Hepatocyte (in vitro differentiated cells): ENCODE results near the gene ALDH1L1. TPM values are rescaled to one million over a fixed set of nuclear protein-coding genes. Genes with fewer than 3 reads are reported as not detected.

Experiments
- DNase-seq: peaks from one replicate; pipeline ENCODE4 v3.0.0-alpha.2; 2016; ENCODE audit warnings: low spot score
- H2AFZ ChIP-seq: fragments of 200-600 bp; sonication (generic); 2 replicates; pipeline ENCODE4 v1.6.0; 2016; ENCODE audit warnings: antibody characterized with exemption, mild to moderate bottlenecking
- H3K27ac ChIP-seq: fragments of 200-600 bp; sonication (generic); 2 replicates; pipeline ENCODE4 v1.5.1; 2016; ENCODE audit warnings: mild to moderate bottlenecking
- H3K27me3 ChIP-seq: fragments of 200-600 bp; sonication (generic); 2 replicates; pipeline ENCODE4 v1.6.1; 2016
- H3K36me3 ChIP-seq: fragments of 200-600 bp; sonication (generic); replicated peaks from 2 replicates; pipeline ENCODE4 v1.5.1; 2016; ENCODE audit warnings: low read depth; ENCODE audit not compliant: insufficient read depth
- H3K4me1 ChIP-seq: fragments of 200-600 bp; sonication (generic); 2 replicates; pipeline ENCODE4 v1.5.1; 2016; ENCODE audit warnings: mild to moderate bottlenecking, moderate library complexity; ENCODE audit not compliant: insufficient read depth
- H3K4me2 ChIP-seq: fragments of 200-600 bp; sonication (generic); 2 replicates; pipeline ENCODE4 v1.6.0; 2016
- H3K4me3 ChIP-seq: fragments of 200-600 bp; sonication (generic); 2 replicates; pipeline ENCODE4 v1.5.1; 2016; ENCODE audit warnings: mild to moderate bottlenecking
- H3K79me2 ChIP-seq: fragments of 200-600 bp; sonication (generic); 2 replicates; pipeline ENCODE4 v1.6.0; 2017; ENCODE audit warnings: mild to moderate bottlenecking
- H3K9me2 ChIP-seq: fragments of 200-600 bp; sonication (generic); replicated peaks from 2 replicates; pipeline ENCODE4 v1.6.0; 2017; ENCODE audit warnings: mild to moderate bottlenecking; ENCODE audit not compliant: insufficient read depth
- H3K9me3 ChIP-seq: fragments of 200-600 bp; sonication (generic); 2 replicates; pipeline ENCODE4 v1.5.1; 2016; ENCODE audit warnings: low read depth, mild to moderate bottlenecking
- H4K20me1 ChIP-seq: fragments of 200-600 bp; sonication (generic); 2 replicates; pipeline ENCODE4 v1.6.0; 2016; ENCODE audit warnings: mild to moderate bottlenecking; ENCODE audit not compliant: insufficient read depth, poor library complexity, severe bottlenecking
- CTCF ChIP-seq: fragments of 200-600 bp; sonication (generic); IDR thresholded peaks from 2 replicates; pipeline ENCODE4 v1.5.1; 2016; ENCODE audit warnings: antibody characterized with exemption, mild to moderate bottlenecking; ENCODE audit not compliant: poor library complexity
- EZH2 ChIP-seq: fragments of 200-600 bp; sonication (generic); IDR thresholded peaks from 2 replicates; pipeline ENCODE4 v1.6.1; 2016; ENCODE audit warnings: antibody characterized with exemption, mild to moderate bottlenecking, borderline replicate concordance
- EZH2phosphoT487 ChIP-seq: fragments of 200-600 bp; sonication (generic); IDR thresholded peaks from one replicate; pipeline ENCODE4 v1.6.1; 2018; ENCODE audit warnings: antibody characterized with exemption, mild to moderate bottlenecking, low read depth, moderate library complexity; ENCODE audit not compliant: unreplicated experiment, severe bottlenecking
- WGBS: methylation state at CpG from one replicate; pipeline ENCODE4 v1.1.6; 2016; ENCODE audit warnings: low lambda C conversion rate; ENCODE audit errors: missing lambda C conversion rate; 5-methylcytosine and 5-hydroxymethylcytosine counted together
- polyA plus RNA-seq: library from polyadenylated mRNA; unstranded; fragments of >200 nt; fragmentation: Nextera tagmentation; extraction: Ambion mirVana; gene quantifications from 2 replicates; pipeline ENCODE4 v1.2.1, GENCODE V29; 2016
- total RNA-seq: library from RNA; depleted of rRNA; stranded (reverse); fragments of >200 nt; gene quantifications from 2 replicates; pipeline ENCODE4 v1.2.3, GENCODE V29; 2014

ALDH1L1 gene
- total and polyA plus RNA-seq, 2 experiments from 2014 or later: 15.9 to 22.6 TPM

DNA sequence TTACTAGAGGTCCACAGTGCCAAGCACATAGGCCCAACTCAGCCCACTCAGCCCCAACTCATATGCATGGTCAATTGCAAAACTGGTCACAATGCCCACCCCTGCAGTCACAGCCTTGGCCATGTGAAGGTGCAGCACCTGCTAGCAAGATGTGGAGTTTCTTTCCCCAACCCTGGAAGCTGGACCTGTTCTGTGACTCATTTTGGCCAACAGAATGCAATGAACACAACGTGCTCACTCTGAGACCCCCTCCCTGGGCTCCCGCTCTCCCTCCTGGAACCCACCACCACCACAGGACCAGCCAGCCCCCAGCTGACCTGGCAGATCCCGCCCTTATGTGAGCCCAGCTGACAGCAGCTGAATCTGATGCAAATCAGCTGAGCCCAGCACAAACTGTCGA, 34.4 kb downstream of the ALDH1L1 start:
- Histone ChIP-seq H3K4me2 (no peak overlapping the region), H3K36me3 (no peaks in the 10 kb centered on the region), H3K27me3 (peaks cover 4% of the 10 kb centered on the region), H3K9me3 (no peaks in the 10 kb centered on the region), H3K4me1 (no peaks in the 10 kb centered on the region), H3K9me2 (no peaks in the 10 kb centered on the region), H2AFZ (no peak overlapping the region), H4K20me1 (no peaks in the 10 kb centered on the region), H3K79me2 (no peaks in the 10 kb centered on the region), H3K4me3 (no peak overlapping the region), H3K27ac (no peak overlapping the region)
- TF ChIP-seq CTCF (no peak), EZH2phosphoT487 (no peak), EZH2 (no peak)
- WGBS: 89% methylated on average over 4 of the region's 4 CpGs
- no peak for DNase-seq

GRCh38 chr3:126142652-126143051, 37.7 kb downstream of the ALDH1L1 start:
- TF ChIP-seq EZH2 (no peak), EZH2phosphoT487 (no peak), CTCF (no peak)
- Histone ChIP-seq H3K9me2 (no peaks in the 10 kb centered on the region), H3K9me3 (no peaks in the 10 kb centered on the region), H4K20me1 (no peaks in the 10 kb centered on the region), H3K27ac (no peak overlapping the region), H3K36me3 (no peaks in the 10 kb centered on the region), H3K4me2 (no peak overlapping the region), H3K27me3 (peaks cover 4% of the 10 kb centered on the region), H2AFZ (no peak overlapping the region), H3K79me2 (no peaks in the 10 kb centered on the region), H3K4me1 (no peaks in the 10 kb centered on the region), H3K4me3 (no peak overlapping the region)
- 76% methylated on average over 3 of the region's 3 CpGs for WGBS
- no peak for DNase-seq

GRCh38 chr3:126137490-126138130, 42.8 kb downstream of the ALDH1L1 start:
- H3K4me2 ChIP-seq: no peak overlapping the region
- DNase-seq: no peak
- H3K27me3 ChIP-seq: peaks cover under 1% of the 10 kb centered on the region
- no peaks in the 10 kb centered on the region for H3K4me1 ChIP-seq
- H3K4me3 ChIP-seq: no peak overlapping the region
- no peaks in the 10 kb centered on the region for H4K20me1 ChIP-seq
- H2AFZ ChIP-seq: no peak overlapping the region
- H3K9me2 ChIP-seq: no peaks in the 10 kb centered on the region
- 91% methylated on average over 8 of the region's 8 CpGs for WGBS
- no peaks in the 10 kb centered on the region for H3K79me2 ChIP-seq
- TF ChIP-seq CTCF (no peak), EZH2 (no peak), EZH2phosphoT487 (no peak)
- no peaks in the 10 kb centered on the region for H3K36me3 ChIP-seq
- no peak overlapping the region for H3K27ac ChIP-seq
- H3K9me3 ChIP-seq: no peaks in the 10 kb centered on the region
